ENCODE results near the gene EGFR. TPM values are rescaled to one million over a fixed set of nuclear protein-coding genes. Genes with fewer than 3 reads are reported as not detected.
"Not testable (repeated sequence)": the region's sequence is repeated elsewhere in the genome, so short reads cannot be mapped to it uniquely, and the experiment has no call there.

Gene EGFR
- total and polyA plus RNA-seq, 2 experiments from 2014 or later = 21.6 to 51.0 TPM

DNA sequence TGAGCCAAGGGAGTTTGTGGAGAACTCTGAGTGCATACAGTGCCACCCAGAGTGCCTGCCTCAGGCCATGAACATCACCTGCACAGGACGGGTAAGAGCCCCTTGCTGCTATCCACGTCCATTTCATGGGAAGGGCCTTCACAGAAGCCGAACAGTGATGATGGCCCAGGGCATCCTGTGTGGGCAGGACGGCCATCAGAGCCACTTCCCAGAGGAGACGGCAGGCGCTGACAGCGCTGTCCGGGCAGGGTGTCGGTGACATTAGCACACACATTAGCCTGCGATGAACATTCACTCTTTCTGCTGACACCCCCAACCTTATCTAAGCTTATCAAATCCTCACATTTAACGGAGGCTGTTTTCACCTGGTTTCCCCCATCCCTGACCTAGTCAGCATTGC lies 144.9 kb downstream of the EGFR start:
- no peak overlapping the region for H3K4me2 ChIP-seq
- H3K9me2 ChIP-seq (replicated peaks; ENCODE audit: insufficient read depth) = no peaks in the 10 kb centered on the region
- H3K27ac ChIP-seq = no peak overlapping the region
- H2AFZ ChIP-seq = no peak overlapping the region
- H3K4me3 ChIP-seq = no peak overlapping the region
- H4K20me1 ChIP-seq (ENCODE audit: insufficient read depth, poor library complexity, severe bottlenecking) = no peaks in the 10 kb centered on the region
- whole genome bisulfite sequencing (ENCODE audit: low lambda C conversion rate, missing lambda C conversion rate) = 88% methylated on average over 11 of the region's 11 CpGs
- H3K79me2 ChIP-seq = no peaks in the 10 kb centered on the region
- DNase-seq (ENCODE audit: low spot score) = no peak
- H3K4me1 ChIP-seq (ENCODE audit: insufficient read depth) = peaks cover under 1% of the 10 kb centered on the region
- no peaks in the 10 kb centered on the region for H3K27me3 ChIP-seq
- H3K9me3 ChIP-seq (ENCODE audit: low read depth) = no peaks in the 10 kb centered on the region
- no peak for TF ChIP-seq EZH2phosphoT487 (IDR thresholded peaks at IDR 0.05; ENCODE audit: low read depth, severe bottlenecking, unreplicated experiment)
- TF ChIP-seq EZH2 (IDR thresholded peaks at IDR 0.05; ENCODE audit: borderline replicate concordance) = no peak
- TF ChIP-seq, protein P1, sequence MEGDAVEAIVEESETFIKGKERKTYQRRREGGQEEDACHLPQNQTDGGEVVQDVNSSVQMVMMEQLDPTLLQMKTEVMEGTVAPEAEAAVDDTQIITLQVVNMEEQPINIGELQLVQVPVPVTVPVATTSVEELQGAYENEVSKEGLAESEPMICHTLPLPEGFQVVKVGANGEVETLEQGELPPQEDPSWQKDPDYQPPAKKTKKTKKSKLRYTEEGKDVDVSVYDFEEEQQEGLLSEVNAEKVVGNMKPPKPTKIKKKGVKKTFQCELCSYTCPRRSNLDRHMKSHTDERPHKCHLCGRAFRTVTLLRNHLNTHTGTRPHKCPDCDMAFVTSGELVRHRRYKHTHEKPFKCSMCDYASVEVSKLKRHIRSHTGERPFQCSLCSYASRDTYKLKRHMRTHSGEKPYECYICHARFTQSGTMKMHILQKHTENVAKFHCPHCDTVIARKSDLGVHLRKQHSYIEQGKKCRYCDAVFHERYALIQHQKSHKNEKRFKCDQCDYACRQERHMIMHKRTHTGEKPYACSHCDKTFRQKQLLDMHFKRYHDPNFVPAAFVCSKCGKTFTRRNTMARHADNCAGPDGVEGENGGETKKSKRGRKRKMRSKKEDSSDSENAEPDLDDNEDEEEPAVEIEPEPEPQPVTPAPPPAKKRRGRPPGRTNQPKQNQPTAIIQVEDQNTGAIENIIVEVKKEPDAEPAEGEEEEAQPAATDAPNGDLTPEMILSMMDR (IDR thresholded peaks at IDR 0.05; ENCODE audit: poor library complexity) = no peak
- no peaks in the 10 kb centered on the region for H3K36me3 ChIP-seq (replicated peaks; ENCODE audit: insufficient read depth, low read depth)

DNA sequence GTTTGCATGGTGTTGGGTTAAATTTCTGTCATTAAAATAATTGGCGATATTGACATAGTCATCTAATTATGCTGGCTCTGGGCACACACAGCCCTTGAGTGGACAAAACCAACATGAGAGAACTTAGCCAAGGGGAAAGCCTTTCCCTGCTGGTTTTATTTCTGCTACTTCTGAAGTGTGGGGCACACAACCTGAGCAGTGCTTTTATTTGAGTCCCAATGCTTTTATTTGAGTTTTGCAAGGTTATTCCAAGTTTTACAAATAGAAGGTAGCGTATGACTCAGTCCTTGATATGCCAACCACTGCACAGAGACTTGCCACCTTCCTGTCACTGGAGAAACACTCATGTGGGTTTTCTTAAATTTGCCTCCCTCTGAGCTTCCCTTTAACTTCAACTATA lies 145.7 kb downstream of the EGFR start:
- H4K20me1 ChIP-seq (ENCODE audit: insufficient read depth, poor library complexity, severe bottlenecking) = no peaks in the 10 kb centered on the region
- DNase-seq (ENCODE audit: low spot score) = no peak
- no peak overlapping the region for H3K4me2 ChIP-seq
- no peak overlapping the region for H3K4me3 ChIP-seq
- H3K79me2 ChIP-seq = no peaks in the 10 kb centered on the region
- H3K9me2 ChIP-seq (replicated peaks; ENCODE audit: insufficient read depth) = no peaks in the 10 kb centered on the region
- no peaks in the 10 kb centered on the region for H3K36me3 ChIP-seq (replicated peaks; ENCODE audit: insufficient read depth, low read depth)
- H3K9me3 ChIP-seq (ENCODE audit: low read depth) = no peaks in the 10 kb centered on the region
- no peak overlapping the region for H2AFZ ChIP-seq
- no peak overlapping the region for H3K27ac ChIP-seq
- no peak for TF ChIP-seq EZH2phosphoT487 (IDR thresholded peaks at IDR 0.05; ENCODE audit: low read depth, severe bottlenecking, unreplicated experiment)
- TF ChIP-seq, protein P1 (IDR thresholded peaks at IDR 0.05; ENCODE audit: poor library complexity) = no peak
- no peak for TF ChIP-seq EZH2 (IDR thresholded peaks at IDR 0.05; ENCODE audit: borderline replicate concordance)
- H3K4me1 ChIP-seq (ENCODE audit: insufficient read depth) = no peaks in the 10 kb centered on the region
- WGBS (ENCODE audit: low lambda C conversion rate, missing lambda C conversion rate) = 100% methylated on average over 2 of the region's 2 CpGs
- no peaks in the 10 kb centered on the region for H3K27me3 ChIP-seq

DNA sequence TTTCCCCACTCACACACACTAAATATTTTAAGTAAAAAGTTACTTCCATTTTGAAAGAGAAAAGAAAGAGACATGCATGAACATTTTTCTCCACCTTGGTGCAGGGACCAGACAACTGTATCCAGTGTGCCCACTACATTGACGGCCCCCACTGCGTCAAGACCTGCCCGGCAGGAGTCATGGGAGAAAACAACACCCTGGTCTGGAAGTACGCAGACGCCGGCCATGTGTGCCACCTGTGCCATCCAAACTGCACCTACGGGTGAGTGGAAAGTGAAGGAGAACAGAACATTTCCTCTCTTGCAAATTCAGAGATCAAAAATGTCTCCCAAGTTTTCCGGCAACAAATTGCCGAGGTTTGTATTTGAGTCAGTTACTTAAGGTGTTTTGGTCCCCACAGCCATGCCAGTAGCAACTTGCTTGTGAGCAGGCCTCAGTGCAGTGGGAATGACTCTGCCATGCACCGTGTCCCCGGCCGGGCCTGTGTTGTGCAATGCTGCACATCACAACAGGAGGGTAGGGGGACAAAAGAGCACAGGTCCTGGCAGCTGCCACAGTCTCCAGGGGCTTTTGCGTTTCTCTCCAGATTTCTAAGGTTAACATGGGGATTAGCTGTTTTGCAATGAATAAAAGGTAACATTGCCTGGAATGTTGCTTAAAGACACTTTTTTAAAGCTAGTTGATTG lies 146.5 kb downstream of the EGFR start:
- Histone ChIP-seq H3K9me2 (replicated peaks; ENCODE audit: insufficient read depth) (no peaks in the 10 kb centered on the region), H4K20me1 (ENCODE audit: insufficient read depth, poor library complexity, severe bottlenecking) (no peaks in the 10 kb centered on the region), H3K79me2 (no peaks in the 10 kb centered on the region), H2AFZ (no peak overlapping the region), H3K4me1 (ENCODE audit: insufficient read depth) (no peaks in the 10 kb centered on the region), H3K4me3 (no peak overlapping the region), H3K27me3 (no peaks in the 10 kb centered on the region), H3K9me3 (ENCODE audit: low read depth) (no peaks in the 10 kb centered on the region), H3K36me3 (replicated peaks; ENCODE audit: insufficient read depth, low read depth) (no peaks in the 10 kb centered on the region), H3K27ac (no peak overlapping the region), H3K4me2 (no peak overlapping the region)
- TF ChIP-seq EZH2phosphoT487 (IDR thresholded peaks at IDR 0.05; ENCODE audit: low read depth, severe bottlenecking, unreplicated experiment) (no peak), EZH2 (IDR thresholded peaks at IDR 0.05; ENCODE audit: borderline replicate concordance) (no peak)
- TF ChIP-seq, protein P1 (IDR thresholded peaks at IDR 0.05; ENCODE audit: poor library complexity) = no peak
- WGBS (ENCODE audit: low lambda C conversion rate, missing lambda C conversion rate) = 89% methylated on average over 13 of the region's 13 CpGs
- DNase-seq (ENCODE audit: low spot score) = no peak

DNA sequence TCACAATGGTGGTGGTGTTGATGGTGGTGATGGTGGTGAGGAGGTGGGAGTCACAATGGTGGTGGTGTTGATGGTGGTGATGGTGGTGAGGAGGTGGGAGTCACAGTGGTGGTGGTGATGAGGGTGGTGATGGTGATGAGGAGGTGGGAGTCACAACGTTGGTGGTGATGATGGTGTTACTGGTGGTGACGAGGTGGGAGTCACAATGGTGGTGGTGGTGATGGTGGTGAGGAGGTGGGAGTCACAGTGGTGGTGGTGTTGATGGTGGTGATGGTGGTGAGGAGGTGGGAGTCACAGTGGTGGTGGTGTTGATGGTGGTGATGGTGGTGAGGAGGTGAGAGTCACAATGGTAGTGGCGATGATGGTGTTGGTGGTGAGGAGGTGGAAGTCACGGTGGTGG lies 148.5 kb downstream of the EGFR start:
- not testable (repeated sequence) for H3K27me3 ChIP-seq; H3K4me1 ChIP-seq (ENCODE audit: insufficient read depth); H3K9me3 ChIP-seq (ENCODE audit: low read depth); H3K9me2 ChIP-seq (replicated peaks; ENCODE audit: insufficient read depth); H3K4me2 ChIP-seq; DNase-seq (ENCODE audit: low spot score); H3K4me3 ChIP-seq; H3K27ac ChIP-seq; H4K20me1 ChIP-seq (ENCODE audit: insufficient read depth, poor library complexity, severe bottlenecking); H3K36me3 ChIP-seq (replicated peaks; ENCODE audit: insufficient read depth, low read depth); H3K79me2 ChIP-seq; H2AFZ ChIP-seq
- 92% methylated on average over 4 of the region's 4 CpGs for WGBS (ENCODE audit: low lambda C conversion rate, missing lambda C conversion rate)

All from hepatocyte (in vitro differentiated cells).